ENCODE data around the gene COL4A4.

Gene COL4A4

GRCh38 chr2:227160164-227160563, 3.8 kb downstream of the COL4A4 start:
- no peak for DNase-seq

DNA sequence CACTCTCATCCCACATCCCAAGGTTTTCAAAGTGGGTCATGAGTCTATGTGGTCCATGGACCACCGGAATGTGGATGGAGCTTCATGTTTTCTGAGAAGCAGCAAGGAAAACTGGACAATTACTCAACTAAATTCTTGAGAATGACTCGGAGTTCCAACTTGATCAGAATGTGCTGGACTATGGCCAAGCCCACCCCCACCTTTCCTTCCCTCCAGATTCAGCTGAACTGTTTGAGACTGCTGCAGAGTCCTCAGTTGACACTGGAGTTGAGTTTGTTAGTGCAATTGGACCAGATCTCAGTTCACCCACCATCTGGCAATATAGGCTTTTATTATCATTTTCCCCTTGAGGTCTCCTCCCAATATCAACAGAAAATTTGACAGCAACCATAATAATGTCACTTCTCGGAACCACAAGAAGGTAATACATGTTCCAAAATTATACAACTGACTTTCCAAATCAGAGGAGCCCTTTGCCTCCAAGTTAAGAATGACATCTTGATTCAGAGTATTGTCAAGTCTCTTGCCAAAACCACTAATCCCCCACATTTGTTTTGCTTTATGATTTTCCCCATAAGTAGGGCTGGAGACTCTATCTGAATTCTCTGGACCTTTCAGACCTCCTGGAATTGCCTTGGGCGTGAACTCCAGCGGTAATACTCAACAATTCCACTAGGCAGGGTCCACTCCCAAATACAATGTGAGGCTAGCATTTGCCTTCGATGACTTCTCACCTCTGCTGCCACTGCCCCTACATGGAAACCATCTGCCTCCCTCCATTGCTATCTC, 8.8 kb downstream of the COL4A4 start:
- DNase-seq, result no peak

- no peak for DNase-seq
These were observed 10.1 kb downstream of the COL4A4 start for GRCh38 chr2:227153758-227154486.

- DNase-seq, result no peak
These were observed 10.7 kb downstream of the COL4A4 start for GRCh38 chr2:227153307-227153706.

- DNase-seq, result no peak
These were observed 11.8 kb downstream of the COL4A4 start for GRCh38 chr2:227152093-227152766.

- DNase-seq, result no peak
These were observed 13.6 kb downstream of the COL4A4 start for GRCh38 chr2:227150222-227150936.

- no peak for DNase-seq
These were observed 15.9 kb downstream of the COL4A4 start for GRCh38 chr2:227148106-227148505.

DNA sequence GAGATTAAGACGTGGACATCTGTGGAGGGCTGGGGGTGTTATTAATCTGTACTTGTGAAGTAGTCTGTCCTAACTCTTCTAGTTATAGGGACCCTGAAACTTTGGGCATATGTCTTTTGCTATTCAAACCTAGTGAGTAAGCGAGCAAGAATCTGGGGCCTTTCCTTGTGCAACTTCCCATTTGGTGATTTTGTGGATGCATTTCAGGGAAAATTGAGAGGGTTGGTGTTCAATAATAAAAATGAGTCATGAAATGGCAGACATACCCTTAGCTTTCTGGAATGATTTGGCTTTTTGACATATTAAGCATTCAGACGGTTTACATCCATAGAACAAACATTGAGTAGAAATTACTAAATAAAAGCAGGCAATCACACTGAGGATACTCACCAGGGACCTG, 17.0 kb downstream of the COL4A4 start:
- no peak for DNase-seq

GRCh38 chr2:227146456-227146855, 17.5 kb downstream of the COL4A4 start:
- no peak for DNase-seq

GRCh38 chr2:227143895-227144294, 20.1 kb downstream of the COL4A4 start:
- DNase-seq, result no peak

DNA sequence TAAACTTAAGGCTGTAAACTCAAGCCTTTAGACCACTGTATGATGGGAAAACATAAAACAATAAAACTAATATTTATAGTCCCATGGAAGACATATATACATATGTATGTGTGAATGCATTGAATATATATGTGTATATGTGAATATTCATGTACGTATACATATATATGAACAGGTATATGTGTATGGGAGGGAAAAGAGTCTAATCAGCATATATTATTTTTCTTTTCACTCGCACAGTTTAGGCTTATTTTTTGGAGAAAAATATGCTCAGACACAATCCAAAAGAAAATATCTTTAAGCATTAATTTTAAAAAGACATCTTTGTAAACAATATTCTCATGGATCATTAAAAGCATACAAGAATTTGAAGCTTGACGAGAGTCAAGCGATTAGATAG, 22.7 kb downstream of the COL4A4 start:
- no peak for DNase-seq

DNA sequence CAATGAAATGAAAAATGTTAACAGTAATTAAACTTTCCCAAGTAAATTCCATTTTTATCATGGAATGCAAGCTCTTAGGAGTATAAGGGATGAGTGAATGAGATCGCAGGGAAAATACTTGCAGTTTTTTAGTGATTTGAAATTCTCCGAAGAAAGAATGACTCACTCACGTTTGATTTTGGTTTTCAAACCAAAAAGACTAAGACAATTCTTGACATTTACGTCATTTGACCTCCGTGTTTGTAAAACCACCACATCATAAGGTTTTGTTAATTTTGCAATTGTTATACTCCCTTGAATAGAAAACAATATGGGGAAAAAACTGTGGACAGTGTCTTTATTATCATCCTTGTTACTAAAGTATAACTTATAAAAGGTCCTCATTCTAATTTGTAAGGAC, 29.4 kb downstream of the COL4A4 start:
- DNase-seq, result no peak

GRCh38 chr2:227132986-227133385, 31.0 kb downstream of the COL4A4 start:
- DNase-seq, result no peak

GRCh38 chr2:227130636-227131035, 33.4 kb downstream of the COL4A4 start:
- DNase-seq, result no peak

DNA sequence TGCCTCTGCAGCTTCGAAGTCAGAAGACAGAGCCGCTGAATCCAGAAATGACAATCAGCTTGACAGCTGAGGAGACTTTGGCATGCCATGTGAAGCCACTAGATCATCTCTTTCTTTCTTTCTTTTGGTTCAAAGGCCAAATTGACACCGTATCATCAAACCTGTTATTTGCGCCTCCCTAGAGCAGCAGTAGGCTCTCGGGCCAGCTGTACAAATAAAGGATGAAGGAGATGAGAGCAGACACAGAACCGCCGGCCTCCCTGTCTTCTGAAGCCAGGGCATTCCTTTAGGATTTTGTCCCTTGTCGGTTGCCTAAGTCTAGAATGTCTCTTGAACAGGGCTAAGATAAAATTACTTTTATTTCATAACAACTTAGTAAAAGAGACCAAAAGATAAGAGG, 36.8 kb downstream of the COL4A4 start:
- no peak for DNase-seq

- DNase-seq, result peak; percentile 11
These were observed 38.5 kb downstream of the COL4A4 start for GRCh38 chr2:227125506-227125905.

GRCh38 chr2:227124811-227125210, 39.2 kb downstream of the COL4A4 start:
- no peak for DNase-seq

GRCh38 chr2:227123697-227124096, 40.3 kb downstream of the COL4A4 start:
- DNase-seq, result no peak

DNA sequence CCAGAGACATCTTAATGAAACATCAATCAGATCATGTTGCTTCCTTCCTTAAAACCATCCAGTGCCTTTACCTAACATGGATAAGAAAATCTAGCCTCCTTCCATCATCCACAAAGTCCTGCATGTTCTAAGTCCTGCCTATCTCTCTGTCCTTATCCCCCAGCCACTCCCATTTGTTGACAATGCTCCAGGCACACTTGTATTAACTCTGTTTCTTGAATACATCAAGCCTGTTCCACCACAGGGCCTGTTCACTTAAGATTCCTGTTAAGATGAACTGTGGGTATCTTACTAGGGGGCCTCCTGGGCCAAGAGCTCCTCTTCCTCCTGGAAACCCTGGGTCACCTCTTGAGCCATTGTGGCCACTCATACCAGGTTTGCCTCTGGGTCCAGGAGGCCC, 45.7 kb downstream of the COL4A4 start:
- DNase-seq, result no peak

- DNase-seq, result no peak
These were observed 46.2 kb downstream of the COL4A4 start for GRCh38 chr2:227117852-227118251.

- peak; percentile 12 for DNase-seq
These were observed 47.0 kb downstream of the COL4A4 start for GRCh38 chr2:227117027-227117426.

GRCh38 chr2:227115761-227116160, 48.2 kb downstream of the COL4A4 start:
- no peak for DNase-seq

Data from hematopoietic multipotent progenitor cell treated with erythropoietin and hydrocortisone succinate and interleukin-3 and kit ligand, for 4 days (in vitro differentiated cells).